VCaP (cell line): ENCODE measurements around the gene ZFHX3.
A peak's percentile ranks its signal among the peaks of the same experiment; 100 is the strongest.

ENCODE experiments used
- H3K27ac ChIP-seq: fragments of 450-650 bp; 2 replicates; pipeline ENCODE4 v1.5.1; 2017
- TF ChIP-seq, protein P1 (sequence below): fragments of 450-650 bp; conservative IDR thresholded peaks from 2 replicates; pipeline ENCODE4 v1.5.1; 2017; ENCODE audit warnings: mild to moderate bottlenecking, moderate library complexity

Gene ZFHX3

GRCh38 chr16:72836985-72837384 lies 210.9 kb downstream of the ZFHX3 start:
- TF ChIP-seq, protein P1, sequence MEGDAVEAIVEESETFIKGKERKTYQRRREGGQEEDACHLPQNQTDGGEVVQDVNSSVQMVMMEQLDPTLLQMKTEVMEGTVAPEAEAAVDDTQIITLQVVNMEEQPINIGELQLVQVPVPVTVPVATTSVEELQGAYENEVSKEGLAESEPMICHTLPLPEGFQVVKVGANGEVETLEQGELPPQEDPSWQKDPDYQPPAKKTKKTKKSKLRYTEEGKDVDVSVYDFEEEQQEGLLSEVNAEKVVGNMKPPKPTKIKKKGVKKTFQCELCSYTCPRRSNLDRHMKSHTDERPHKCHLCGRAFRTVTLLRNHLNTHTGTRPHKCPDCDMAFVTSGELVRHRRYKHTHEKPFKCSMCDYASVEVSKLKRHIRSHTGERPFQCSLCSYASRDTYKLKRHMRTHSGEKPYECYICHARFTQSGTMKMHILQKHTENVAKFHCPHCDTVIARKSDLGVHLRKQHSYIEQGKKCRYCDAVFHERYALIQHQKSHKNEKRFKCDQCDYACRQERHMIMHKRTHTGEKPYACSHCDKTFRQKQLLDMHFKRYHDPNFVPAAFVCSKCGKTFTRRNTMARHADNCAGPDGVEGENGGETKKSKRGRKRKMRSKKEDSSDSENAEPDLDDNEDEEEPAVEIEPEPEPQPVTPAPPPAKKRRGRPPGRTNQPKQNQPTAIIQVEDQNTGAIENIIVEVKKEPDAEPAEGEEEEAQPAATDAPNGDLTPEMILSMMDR, result no peak
- H3K27ac ChIP-seq, result peak overlapping the region; percentile 34; the same call in 1 of the 2 replicates

GRCh38 chr16:72836181-72836580 lies 211.7 kb downstream of the ZFHX3 start:
- TF ChIP-seq, protein P1, result no peak

DNA sequence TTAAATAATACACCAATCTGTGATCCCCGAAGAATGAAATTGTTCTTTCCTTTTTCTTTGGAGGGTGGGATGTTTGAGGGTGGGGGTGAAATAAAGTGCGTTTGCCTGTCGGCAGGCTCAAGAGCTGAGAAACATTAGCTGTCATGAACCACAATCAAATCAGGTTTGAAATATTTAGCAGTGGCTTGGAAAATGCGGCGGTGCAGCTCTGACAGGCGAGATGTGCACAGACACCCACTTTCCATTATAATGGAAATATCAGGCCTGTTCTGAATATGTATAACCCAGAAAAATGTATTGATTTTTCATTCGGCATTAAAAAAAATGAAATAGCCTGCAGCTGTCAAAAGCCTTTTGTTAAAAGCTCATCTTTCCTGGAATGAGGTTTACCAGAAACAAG lies 212.8 kb downstream of the ZFHX3 start:
- no peak overlapping the region for H3K27ac ChIP-seq
- TF ChIP-seq, protein P1, result no peak

More at GRCh38 chr16:72836181-72836580, 211.7 kb downstream of the ZFHX3 start:
- peak overlapping the region; percentile 34; the same call in 1 of the 2 replicates for H3K27ac ChIP-seq

GRCh38 chr16:72834499-72834898 lies 213.4 kb downstream of the ZFHX3 start:
- H3K27ac ChIP-seq, result no peak overlapping the region
- TF ChIP-seq, protein P1, result no peak

DNA sequence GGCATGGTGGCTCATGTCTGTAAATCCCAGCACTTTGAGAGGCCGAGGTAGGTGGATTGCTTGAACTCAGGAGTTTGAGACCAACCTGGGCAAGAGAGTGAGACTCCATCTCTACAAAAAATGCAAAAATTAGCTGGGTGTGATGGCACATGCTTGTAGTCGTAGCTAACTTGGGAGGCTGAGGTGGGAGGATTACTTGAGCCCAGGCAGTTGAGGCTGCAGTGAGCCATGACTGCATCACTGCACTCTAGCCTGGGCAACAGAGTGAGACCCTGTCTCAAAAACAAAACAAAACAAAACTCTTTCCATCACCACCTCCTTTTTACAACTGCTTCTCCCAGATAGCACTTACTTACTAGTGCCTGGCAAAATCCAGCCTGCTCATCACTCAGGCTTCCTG lies 214.0 kb downstream of the ZFHX3 start:
- TF ChIP-seq, protein P1, result no peak
- H3K27ac ChIP-seq, result no peak overlapping the region

DNA sequence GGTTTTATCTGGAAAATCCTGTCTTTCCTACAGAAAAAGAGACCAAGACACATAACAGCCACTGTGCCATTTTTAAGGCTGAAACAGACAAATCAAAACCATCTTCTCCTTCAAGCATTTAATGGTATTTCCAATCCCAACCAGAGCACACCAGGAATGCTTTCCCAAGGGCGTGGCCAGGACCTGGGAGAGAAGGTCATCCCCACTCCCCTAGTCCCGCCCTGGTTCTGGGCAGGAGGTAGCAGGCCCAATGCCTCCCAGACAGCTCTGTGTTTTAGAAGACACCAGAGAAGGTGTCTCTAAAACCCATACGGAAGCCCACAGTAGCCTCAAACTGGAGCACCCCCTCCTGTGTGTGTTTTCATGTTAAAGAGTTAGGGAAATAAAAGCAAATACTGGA lies 214.4 kb downstream of the ZFHX3 start:
- H3K27ac ChIP-seq, result no peak overlapping the region
- TF ChIP-seq, protein P1, result no peak

GRCh38 chr16:72832621-72833248 lies 215.2 kb downstream of the ZFHX3 start:
- TF ChIP-seq, protein P1, result peak; percentile 94
- H3K27ac ChIP-seq, result no peak overlapping the region
